DMS153 treated with DMSO at 0.1 percent for 48 hours (cell line): ENCODE data around the gene TPGS2.
"Not testable (repeated sequence)": the region's sequence is repeated elsewhere in the genome, so short reads cannot be mapped to it uniquely, and the experiment has no call there.

Source experiments
- DNase-seq: peaks from one replicate; lab custom pipeline; 2025; ENCODE audit not compliant: unreplicated experiment; lab: John Stamatoyannopoulos, UW

The TPGS2 gene

GRCh38 chr18:36825526-36825925 lies 3.3 kb downstream of the TPGS2 start:
- no peak for DNase-seq

- DNase-seq: no peak
These were observed 7.1 kb downstream of the TPGS2 start for GRCh38 chr18:36821681-36822080.

GRCh38 chr18:36819621-36820020 lies 9.2 kb downstream of the TPGS2 start:
- no peak for DNase-seq

GRCh38 chr18:36818652-36819051 lies 10.2 kb downstream of the TPGS2 start:
- no peak for DNase-seq

- DNase-seq: no peak
These were observed 11.8 kb downstream of the TPGS2 start for GRCh38 chr18:36817039-36817438.

GRCh38 chr18:36816096-36816495 lies 12.7 kb downstream of the TPGS2 start:
- DNase-seq: not testable (repeated sequence)

- no peak for DNase-seq
These were observed 13.8 kb downstream of the TPGS2 start for GRCh38 chr18:36814994-36815393.

GRCh38 chr18:36813824-36814223 lies 15.0 kb downstream of the TPGS2 start:
- no peak for DNase-seq

GRCh38 chr18:36813101-36813775 lies 15.6 kb downstream of the TPGS2 start:
- DNase-seq: no peak

- no peak for DNase-seq
These were observed 16.1 kb downstream of the TPGS2 start for GRCh38 chr18:36812678-36813077.

- no peak for DNase-seq
These were observed 16.8 kb downstream of the TPGS2 start for GRCh38 chr18:36811955-36812354.

GRCh38 chr18:36811430-36811829 lies 17.4 kb downstream of the TPGS2 start:
- DNase-seq: no peak

- DNase-seq: peak; percentile 63
These were observed 19.0 kb downstream of the TPGS2 start for GRCh38 chr18:36809590-36810381.

GRCh38 chr18:36808681-36809080 lies 20.1 kb downstream of the TPGS2 start:
- DNase-seq: no peak

GRCh38 chr18:36805105-36805504 lies 23.7 kb downstream of the TPGS2 start:
- DNase-seq: no peak

- DNase-seq: no peak
These were observed 29.9 kb downstream of the TPGS2 start for GRCh38 chr18:36798738-36799473.

- no peak for DNase-seq
These were observed 36.0 kb downstream of the TPGS2 start for GRCh38 chr18:36792634-36793283.

- DNase-seq: no peak
These were observed 42.1 kb downstream of the TPGS2 start for GRCh38 chr18:36786686-36787085.

- no peak for DNase-seq
These were observed 45.0 kb downstream of the TPGS2 start for GRCh38 chr18:36783792-36784191.

- DNase-seq: no peak
These were observed 46.1 kb downstream of the TPGS2 start for GRCh38 chr18:36782710-36783109.

- no peak for DNase-seq
These were observed 48.1 kb downstream of the TPGS2 start for GRCh38 chr18:36780748-36781147.
